ENCODE data around the gene ARL17B.
A peak's percentile ranks its signal among the peaks of the same experiment; 100 is the strongest.
"Not testable (repeated sequence)": the region's sequence is repeated elsewhere in the genome, so short reads cannot be mapped to it uniquely, and the experiment has no call there.

Gene ARL17B

GRCh38 chr17:46259845-46260661 is 101.5 kb downstream of the ARL17B start:
- not testable (repeated sequence) for DNase-seq (ENCODE audit: low read depth)
- H3K4me3 ChIP-seq (ENCODE audit: low read depth, low read length) = peak overlapping the region; percentile 20

- not testable (repeated sequence) for DNase-seq (ENCODE audit: low read depth); H3K4me3 ChIP-seq (ENCODE audit: low read depth, low read length)
Measured at GRCh38 chr17:46256369-46256768, 105.2 kb downstream of the ARL17B start.

GRCh38 chr17:46254215-46254614 is 107.4 kb downstream of the ARL17B start:
- not testable (repeated sequence) for H3K4me3 ChIP-seq (ENCODE audit: low read depth, low read length); DNase-seq (ENCODE audit: low read depth)

- DNase-seq (ENCODE audit: low read depth); H3K4me3 ChIP-seq (ENCODE audit: low read depth, low read length): not testable (repeated sequence)
Measured at GRCh38 chr17:46253722-46254121, 107.8 kb downstream of the ARL17B start.

DNA sequence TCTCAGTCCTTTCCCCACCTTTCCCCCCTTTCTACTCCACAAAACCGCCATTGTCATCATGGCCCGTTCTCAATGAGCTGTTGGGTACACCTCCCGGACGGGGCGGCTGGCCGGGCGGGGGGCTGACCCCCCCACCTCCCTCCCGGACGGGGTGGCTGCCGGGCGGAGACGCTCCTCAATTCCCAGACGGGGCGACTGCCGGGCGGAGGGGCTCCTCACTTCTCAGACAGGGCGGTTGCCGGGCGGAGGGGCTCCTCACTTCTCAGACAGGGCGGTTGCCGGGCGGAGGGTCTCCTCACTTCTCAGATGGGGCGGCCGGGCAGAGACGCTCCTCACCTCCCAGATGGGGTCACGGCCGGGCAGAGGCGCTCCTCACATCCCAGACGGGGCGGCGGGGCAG is 108.8 kb downstream of the ARL17B start:
- H3K4me3 ChIP-seq (ENCODE audit: low read depth, low read length) = not testable (repeated sequence)

GRCh38 chr17:46249153-46249552 is 112.4 kb downstream of the ARL17B start:
- DNase-seq (ENCODE audit: low read depth); H3K4me3 ChIP-seq (ENCODE audit: low read depth, low read length): not testable (repeated sequence)

More for the DNA sequence above, 108.8 kb downstream of the ARL17B start:
- not testable (repeated sequence) for DNase-seq (ENCODE audit: low read depth)

GRCh38 chr17:46244949-46245768 is 116.4 kb downstream of the ARL17B start:
- DNase-seq (ENCODE audit: low read depth); H3K4me3 ChIP-seq (ENCODE audit: low read depth, low read length): not testable (repeated sequence)

DNA sequence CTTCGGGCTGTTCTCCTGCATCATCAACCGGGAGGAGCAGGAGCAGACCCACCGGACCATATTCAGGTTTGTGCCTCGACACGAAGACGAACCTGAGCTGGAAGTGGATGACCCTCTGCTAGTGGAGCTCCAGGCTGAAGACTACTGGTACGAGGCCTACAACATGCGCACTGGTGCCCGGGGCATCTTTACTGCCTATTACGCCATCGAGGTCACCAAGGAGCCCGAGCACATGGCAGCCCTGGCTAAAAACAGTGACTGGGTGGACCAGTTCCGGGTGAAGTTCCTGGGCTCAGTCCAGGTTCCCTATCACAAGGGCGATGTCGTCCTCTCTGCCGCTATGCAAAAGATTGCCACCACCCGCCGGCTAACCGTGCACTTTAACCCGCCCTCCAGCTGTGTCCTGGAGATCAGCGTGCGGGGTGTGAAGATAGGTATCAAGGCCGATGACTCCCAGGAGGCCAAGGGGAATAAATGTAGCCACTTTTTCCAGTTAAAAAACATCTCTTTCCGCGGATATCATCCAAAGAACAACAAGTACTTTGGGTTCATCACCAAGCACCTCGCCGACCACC is 117.1 kb downstream of the ARL17B start:
- not testable (repeated sequence) for H3K4me3 ChIP-seq (ENCODE audit: low read depth, low read length); DNase-seq (ENCODE audit: low read depth)

DNA sequence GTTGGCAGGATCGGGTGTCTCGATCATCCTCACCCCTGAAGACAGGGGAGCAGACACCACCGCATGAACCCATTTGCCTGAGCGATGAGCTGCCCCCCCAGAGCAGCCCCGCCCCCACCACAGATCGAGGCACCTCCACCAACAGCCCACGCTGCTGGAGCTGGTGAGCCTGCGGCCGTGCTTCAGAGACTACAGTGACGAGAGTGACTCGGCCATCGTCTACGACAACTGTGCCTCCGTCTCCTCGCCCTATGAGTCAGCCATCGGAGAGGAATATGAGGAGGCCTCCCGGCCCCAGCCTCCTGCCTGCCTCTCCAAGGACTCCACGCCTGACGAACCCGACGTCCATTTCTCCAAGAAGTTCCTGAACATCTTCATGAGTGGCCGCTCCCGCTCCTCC is 117.6 kb downstream of the ARL17B start:
- DNase-seq (ENCODE audit: low read depth) = not testable (repeated sequence)

DNA sequence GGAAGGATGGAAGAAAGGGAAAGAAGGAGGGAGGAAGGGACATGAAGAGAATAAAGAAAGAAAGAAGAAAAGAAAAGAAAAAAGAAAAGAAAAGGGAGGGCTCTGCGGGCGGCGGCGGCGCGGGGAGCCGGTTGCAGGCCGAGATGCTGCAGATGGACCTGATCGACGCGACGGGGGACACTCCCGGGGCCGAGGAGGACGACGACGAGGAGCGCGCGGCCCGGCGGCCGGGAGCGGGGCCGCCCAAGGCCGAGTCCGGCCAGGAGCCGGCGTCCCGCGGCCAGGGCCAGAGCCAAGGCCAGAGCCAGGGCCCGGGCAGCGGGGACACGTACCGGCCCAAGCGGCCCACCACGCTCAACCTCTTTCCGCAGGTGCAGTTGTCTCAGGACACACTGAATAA is 118.1 kb downstream of the ARL17B start:
- H3K4me3 ChIP-seq (ENCODE audit: low read depth, low read length); DNase-seq (ENCODE audit: low read depth): not testable (repeated sequence)

More for the DNA sequence above, 117.6 kb downstream of the ARL17B start:
- H3K4me3 ChIP-seq (ENCODE audit: low read depth, low read length) = not testable (repeated sequence)

DNA sequence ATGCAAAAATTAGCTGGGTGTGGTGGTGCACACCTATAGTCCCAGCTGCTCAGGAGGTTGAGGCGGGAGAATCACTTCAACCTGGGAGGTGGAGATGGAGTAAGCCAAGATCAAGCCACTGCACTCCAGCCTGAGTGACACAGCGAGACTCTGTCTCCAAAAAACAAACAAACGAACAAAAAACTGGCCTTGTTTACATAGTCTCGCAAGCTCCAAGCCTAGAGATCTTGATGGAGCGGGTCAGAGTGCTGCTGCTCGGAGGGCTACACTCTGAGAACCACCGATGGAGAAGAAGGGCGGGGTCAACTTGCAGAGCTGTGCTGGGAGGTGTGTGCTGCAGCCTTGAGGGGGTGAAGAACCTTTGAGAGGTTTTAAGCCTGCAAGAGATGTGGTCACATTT is 130.2 kb downstream of the ARL17B start:
- not testable (repeated sequence) for H3K4me3 ChIP-seq (ENCODE audit: low read depth, low read length); DNase-seq (ENCODE audit: low read depth)

- H3K4me3 ChIP-seq (ENCODE audit: low read depth, low read length) = peak overlapping the region; percentile 45
- DNase-seq (ENCODE audit: low read depth) = peak; percentile 33
Measured at GRCh38 chr17:46225274-46225794, 136.2 kb downstream of the ARL17B start.

DNA sequence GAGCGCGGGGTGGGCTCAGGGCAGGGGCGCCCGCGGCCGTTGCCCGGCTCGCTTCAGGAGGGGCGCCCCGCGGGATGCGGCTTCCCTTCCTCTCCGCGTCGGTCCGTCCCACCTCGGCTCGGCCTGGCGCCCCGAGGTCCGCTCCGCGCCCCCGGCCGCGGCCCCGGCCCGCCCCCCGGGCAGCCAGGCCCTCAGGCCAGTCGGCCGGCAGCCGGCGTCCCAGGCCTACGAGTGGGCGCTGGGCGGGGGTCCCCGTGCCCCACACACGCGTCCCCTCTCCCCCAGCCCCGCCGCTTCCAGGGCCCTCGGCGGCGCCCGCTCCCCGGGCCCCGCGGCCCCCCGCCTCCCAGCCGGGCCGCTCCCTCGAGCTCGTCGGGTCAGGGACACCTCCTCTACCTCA is 136.7 kb downstream of the ARL17B start:
- not testable (repeated sequence) for DNase-seq (ENCODE audit: low read depth)
- H3K4me3 ChIP-seq (ENCODE audit: low read depth, low read length) = peak overlapping the region; percentile 45
